ENCODE data around the gene METRN.

- no peak for TF ChIP-seq CTCF (IDR thresholded peaks at IDR 0.05)
- TF ChIP-seq POLR2A (IDR thresholded peaks at IDR 0.05), result no peak
Measured at GRCh38 chr16:714558-715476, at the start of gene METRN.

All from body of pancreas (tissue), 4 donors.